Measurements from ENCODE around the gene CARD6.

Gene CARD6

DNA sequence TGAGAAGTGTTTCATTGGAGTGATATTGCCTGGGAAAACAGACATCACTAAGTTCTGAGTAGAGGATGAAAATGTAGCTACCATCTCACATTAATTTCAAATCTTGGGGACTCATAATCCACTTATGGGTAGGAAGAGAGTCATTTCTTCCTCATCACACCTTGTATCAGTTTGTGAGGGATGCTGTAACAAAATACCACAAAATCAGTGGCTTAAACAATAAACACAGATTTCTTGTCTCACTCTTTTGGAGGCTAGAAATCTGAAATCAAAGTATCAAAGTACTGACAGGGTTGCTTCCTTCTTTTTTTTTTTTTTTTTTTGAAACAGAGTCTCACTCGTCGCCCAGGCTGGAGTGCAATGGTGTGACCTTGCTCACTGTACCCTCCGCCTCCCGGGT, 3.4 kb downstream of the CARD6 start:
- Histone ChIP-seq H3K9ac (ENCODE audit: low read length) (no peak overlapping the region), H3F3A (ENCODE audit: insufficient read depth, low read length) (no peaks in the 10 kb centered on the region), H2AFZ (ENCODE audit: low read length) (no peak overlapping the region), H4K20me1 (ENCODE audit: insufficient read depth, low read length) (no peaks in the 10 kb centered on the region), H3K4me3 (ENCODE audit: low read length) (no peak overlapping the region), H3K9me2 (replicated peaks; ENCODE audit: insufficient read depth, low read length) (no peaks in the 10 kb centered on the region), H3K27me3 (replicated peaks; ENCODE audit: insufficient read depth, low read length) (no peaks in the 10 kb centered on the region), H3K4me2 (ENCODE audit: low read depth, low read length) (no peak overlapping the region), H3K36me3 (replicated peaks; ENCODE audit: insufficient read depth, low read length) (no peaks in the 10 kb centered on the region), H3K27ac (ENCODE audit: low read length) (no peak overlapping the region), H3K4me1 (ENCODE audit: low read length) (no peaks in the 10 kb centered on the region), H3K79me2 (ENCODE audit: low read length) (no peaks in the 10 kb centered on the region), H3K9me3 (replicated peaks; ENCODE audit: insufficient read depth, low read length) (no peaks in the 10 kb centered on the region)
- no peak for DNase-seq
- TF ChIP-seq EZH2phosphoT487 (IDR thresholded peaks at IDR 0.05; ENCODE audit: low read length) (no peak), EZH2 (optimal IDR thresholded peaks at IDR 0.05; ENCODE audit: low read depth, low read length) (no peak)
- TF ChIP-seq, protein P1, sequence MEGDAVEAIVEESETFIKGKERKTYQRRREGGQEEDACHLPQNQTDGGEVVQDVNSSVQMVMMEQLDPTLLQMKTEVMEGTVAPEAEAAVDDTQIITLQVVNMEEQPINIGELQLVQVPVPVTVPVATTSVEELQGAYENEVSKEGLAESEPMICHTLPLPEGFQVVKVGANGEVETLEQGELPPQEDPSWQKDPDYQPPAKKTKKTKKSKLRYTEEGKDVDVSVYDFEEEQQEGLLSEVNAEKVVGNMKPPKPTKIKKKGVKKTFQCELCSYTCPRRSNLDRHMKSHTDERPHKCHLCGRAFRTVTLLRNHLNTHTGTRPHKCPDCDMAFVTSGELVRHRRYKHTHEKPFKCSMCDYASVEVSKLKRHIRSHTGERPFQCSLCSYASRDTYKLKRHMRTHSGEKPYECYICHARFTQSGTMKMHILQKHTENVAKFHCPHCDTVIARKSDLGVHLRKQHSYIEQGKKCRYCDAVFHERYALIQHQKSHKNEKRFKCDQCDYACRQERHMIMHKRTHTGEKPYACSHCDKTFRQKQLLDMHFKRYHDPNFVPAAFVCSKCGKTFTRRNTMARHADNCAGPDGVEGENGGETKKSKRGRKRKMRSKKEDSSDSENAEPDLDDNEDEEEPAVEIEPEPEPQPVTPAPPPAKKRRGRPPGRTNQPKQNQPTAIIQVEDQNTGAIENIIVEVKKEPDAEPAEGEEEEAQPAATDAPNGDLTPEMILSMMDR (IDR thresholded peaks at IDR 0.05; ENCODE audit: low read length): no peak

DNA sequence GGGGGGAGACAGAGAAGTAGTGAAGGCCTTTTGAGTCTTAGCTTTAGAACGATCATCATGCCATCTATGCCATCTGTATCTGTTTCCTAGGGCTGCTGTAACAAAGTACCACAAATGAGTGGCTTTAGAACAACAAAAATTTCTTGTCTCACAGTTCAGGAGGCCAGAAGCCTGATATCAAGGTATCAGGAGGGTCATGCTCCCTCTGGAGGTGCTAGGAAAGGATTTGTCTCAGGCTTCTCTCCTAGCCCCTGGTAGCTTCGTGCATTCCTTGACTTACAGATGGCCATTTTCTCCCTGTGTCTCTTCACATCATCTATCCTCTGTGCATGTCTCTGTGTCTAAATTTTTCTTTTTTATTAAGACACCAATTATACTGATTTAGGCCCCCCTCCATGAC, 5.2 kb downstream of the CARD6 start:
- no peak for DNase-seq
- no peaks in the 10 kb centered on the region for H3K9me2 ChIP-seq (replicated peaks; ENCODE audit: insufficient read depth, low read length)
- H3K4me2 ChIP-seq (ENCODE audit: low read depth, low read length): no peak overlapping the region
- no peak overlapping the region for H2AFZ ChIP-seq (ENCODE audit: low read length)
- H3K9ac ChIP-seq (ENCODE audit: low read length): no peak overlapping the region
- H3K4me1 ChIP-seq (ENCODE audit: low read length): no peaks in the 10 kb centered on the region
- no peak overlapping the region for H3K4me3 ChIP-seq (ENCODE audit: low read length)
- no peak for TF ChIP-seq EZH2 (optimal IDR thresholded peaks at IDR 0.05; ENCODE audit: low read depth, low read length)
- TF ChIP-seq, protein P1 (IDR thresholded peaks at IDR 0.05; ENCODE audit: low read length): no peak
- no peak for TF ChIP-seq EZH2phosphoT487 (IDR thresholded peaks at IDR 0.05; ENCODE audit: low read length)
- H3K27me3 ChIP-seq (replicated peaks; ENCODE audit: insufficient read depth, low read length): no peaks in the 10 kb centered on the region
- no peak overlapping the region for H3K27ac ChIP-seq (ENCODE audit: low read length)
- H4K20me1 ChIP-seq (ENCODE audit: insufficient read depth, low read length): no peaks in the 10 kb centered on the region
- no peaks in the 10 kb centered on the region for H3K9me3 ChIP-seq (replicated peaks; ENCODE audit: insufficient read depth, low read length)
- H3K79me2 ChIP-seq (ENCODE audit: low read length): no peaks in the 10 kb centered on the region
- no peaks in the 10 kb centered on the region for H3K36me3 ChIP-seq (replicated peaks; ENCODE audit: insufficient read depth, low read length)
- no peaks in the 10 kb centered on the region for H3F3A ChIP-seq (ENCODE audit: insufficient read depth, low read length)

DNA sequence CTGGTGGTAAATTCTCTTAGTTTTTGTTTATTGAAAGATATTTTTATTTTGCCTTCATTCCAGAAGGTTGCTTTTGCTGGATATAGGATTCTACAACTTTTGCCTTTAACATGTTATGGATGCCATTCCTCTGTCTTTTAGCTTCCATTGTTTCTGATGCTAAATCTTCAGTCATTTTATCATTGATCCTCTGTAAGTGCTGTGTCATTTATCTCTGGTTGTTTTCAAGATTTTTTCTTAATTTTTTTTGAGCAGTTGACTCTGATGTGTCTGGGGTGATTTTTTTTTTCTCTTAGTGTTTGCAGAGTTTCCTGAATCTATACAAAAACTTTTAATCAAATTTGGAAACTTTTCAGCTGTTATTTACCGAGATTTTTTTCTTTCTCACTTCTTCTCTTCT, 6.4 kb downstream of the CARD6 start:
- no peaks in the 10 kb centered on the region for H3K9me2 ChIP-seq (replicated peaks; ENCODE audit: insufficient read depth, low read length)
- TF ChIP-seq EZH2 (optimal IDR thresholded peaks at IDR 0.05; ENCODE audit: low read depth, low read length) (no peak), EZH2phosphoT487 (IDR thresholded peaks at IDR 0.05; ENCODE audit: low read length) (no peak)
- TF ChIP-seq, protein P1 (IDR thresholded peaks at IDR 0.05; ENCODE audit: low read length): no peak

More for the DNA sequence above, 6.4 kb downstream of the CARD6 start:
- H4K20me1 ChIP-seq (ENCODE audit: insufficient read depth, low read length): no peaks in the 10 kb centered on the region
- no peaks in the 10 kb centered on the region for H3F3A ChIP-seq (ENCODE audit: insufficient read depth, low read length)
- no peak overlapping the region for H2AFZ ChIP-seq (ENCODE audit: low read length)
- H3K9ac ChIP-seq (ENCODE audit: low read length): no peak overlapping the region
- no peaks in the 10 kb centered on the region for H3K4me1 ChIP-seq (ENCODE audit: low read length)
- H3K4me2 ChIP-seq (ENCODE audit: low read depth, low read length): no peak overlapping the region
- H3K9me3 ChIP-seq (replicated peaks; ENCODE audit: insufficient read depth, low read length): no peaks in the 10 kb centered on the region
- H3K4me3 ChIP-seq (ENCODE audit: low read length): no peak overlapping the region
- no peak overlapping the region for H3K27ac ChIP-seq (ENCODE audit: low read length)
- no peaks in the 10 kb centered on the region for H3K27me3 ChIP-seq (replicated peaks; ENCODE audit: insufficient read depth, low read length)
- H3K36me3 ChIP-seq (replicated peaks; ENCODE audit: insufficient read depth, low read length): no peaks in the 10 kb centered on the region
- no peaks in the 10 kb centered on the region for H3K79me2 ChIP-seq (ENCODE audit: low read length)
- DNase-seq: no peak
